ENCODE data around the gene NKG7. TPM values are rescaled to one million over a fixed set of nuclear protein-coding genes. Genes with fewer than 3 reads are reported as not detected.

The NKG7 gene
- total and polyA plus RNA-seq, 2 experiments from 2014 or later: not detected

DNA sequence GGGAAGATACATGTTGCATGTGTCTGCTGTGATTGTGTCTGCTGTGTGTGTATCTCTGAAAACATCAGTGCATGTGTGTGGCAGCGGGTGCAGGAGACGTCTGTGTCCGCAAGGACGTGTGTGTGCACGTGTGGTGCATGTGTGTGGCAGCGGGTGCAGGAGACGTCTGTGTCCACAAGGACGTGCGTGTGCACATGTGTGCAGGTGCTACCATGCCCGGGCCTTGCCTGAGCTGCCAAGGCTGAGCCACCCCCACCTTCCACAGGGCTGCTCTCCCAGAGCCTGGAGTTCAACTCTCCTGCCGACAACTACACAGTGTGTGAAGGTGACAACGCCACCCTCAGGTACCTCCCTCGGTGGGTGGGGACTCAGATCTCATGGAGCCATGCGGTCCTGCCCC is 50.7 kb downstream of the NKG7 start:
- peaks cover 2% of the 10 kb centered on the region; the same call in 1 of the 2 replicates for H4K20me1 ChIP-seq (replicated peaks; ENCODE audit: insufficient read depth)
- no peaks in the 10 kb centered on the region for H3K9me2 ChIP-seq (ENCODE audit: insufficient read depth)
- peaks cover 13% of the 10 kb centered on the region for H3K27me3 Mint-ChIP-seq (ENCODE audit: insufficient read depth, low read depth, poor library complexity)
- no peak for ATAC-seq
- no peak overlapping the region for H3K4me2 ChIP-seq
- H3K4me3 Mint-ChIP-seq: no peak overlapping the region
- H3K79me2 ChIP-seq (replicated peaks; ENCODE audit: insufficient read depth): no peaks in the 10 kb centered on the region
- H2AFZ ChIP-seq: no peak overlapping the region
- no peaks in the 10 kb centered on the region for H3F3A ChIP-seq (replicated peaks; ENCODE audit: low read depth)
- no peak overlapping the region for H3K4me3 ChIP-seq
- no peak overlapping the region for H3K27ac ChIP-seq (ENCODE audit: low read depth)
- TF ChIP-seq ZNF114 (CRISPR knock-in tag; IDR thresholded peaks at IDR 0.05) (no peak), STAT1 (IDR thresholded peaks at IDR 0.05; ENCODE audit: unreplicated experiment) (no peak), POLR2AphosphoS5 (IDR thresholded peaks at IDR 0.05; ENCODE audit: low read depth) (no peak), CREB1 (CRISPR knock-in tag; IDR thresholded peaks at IDR 0.05; ENCODE audit: low read depth) (no peak), JUNB (IDR thresholded peaks at IDR 0.05; ENCODE audit: unreplicated experiment) (no peak), ZNF331 (CRISPR knock-in tag; IDR thresholded peaks at IDR 0.05; ENCODE audit: low read depth) (no peak), NANOG (IDR thresholded peaks at IDR 0.05; ENCODE audit: borderline replicate concordance) (no peak), EZH2phosphoT487 (IDR thresholded peaks at IDR 0.05; ENCODE audit: unreplicated experiment) (no peak), EZH2 (IDR thresholded peaks at IDR 0.05; ENCODE audit: low read depth, unreplicated experiment) (no peak)
- TF ChIP-seq, protein P1, sequence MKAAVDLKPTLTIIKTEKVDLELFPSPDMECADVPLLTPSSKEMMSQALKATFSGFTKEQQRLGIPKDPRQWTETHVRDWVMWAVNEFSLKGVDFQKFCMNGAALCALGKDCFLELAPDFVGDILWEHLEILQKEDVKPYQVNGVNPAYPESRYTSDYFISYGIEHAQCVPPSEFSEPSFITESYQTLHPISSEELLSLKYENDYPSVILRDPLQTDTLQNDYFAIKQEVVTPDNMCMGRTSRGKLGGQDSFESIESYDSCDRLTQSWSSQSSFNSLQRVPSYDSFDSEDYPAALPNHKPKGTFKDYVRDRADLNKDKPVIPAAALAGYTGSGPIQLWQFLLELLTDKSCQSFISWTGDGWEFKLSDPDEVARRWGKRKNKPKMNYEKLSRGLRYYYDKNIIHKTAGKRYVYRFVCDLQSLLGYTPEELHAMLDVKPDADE (IDR thresholded peaks at IDR 0.05): no peak
- TF ChIP-seq, protein P2, sequence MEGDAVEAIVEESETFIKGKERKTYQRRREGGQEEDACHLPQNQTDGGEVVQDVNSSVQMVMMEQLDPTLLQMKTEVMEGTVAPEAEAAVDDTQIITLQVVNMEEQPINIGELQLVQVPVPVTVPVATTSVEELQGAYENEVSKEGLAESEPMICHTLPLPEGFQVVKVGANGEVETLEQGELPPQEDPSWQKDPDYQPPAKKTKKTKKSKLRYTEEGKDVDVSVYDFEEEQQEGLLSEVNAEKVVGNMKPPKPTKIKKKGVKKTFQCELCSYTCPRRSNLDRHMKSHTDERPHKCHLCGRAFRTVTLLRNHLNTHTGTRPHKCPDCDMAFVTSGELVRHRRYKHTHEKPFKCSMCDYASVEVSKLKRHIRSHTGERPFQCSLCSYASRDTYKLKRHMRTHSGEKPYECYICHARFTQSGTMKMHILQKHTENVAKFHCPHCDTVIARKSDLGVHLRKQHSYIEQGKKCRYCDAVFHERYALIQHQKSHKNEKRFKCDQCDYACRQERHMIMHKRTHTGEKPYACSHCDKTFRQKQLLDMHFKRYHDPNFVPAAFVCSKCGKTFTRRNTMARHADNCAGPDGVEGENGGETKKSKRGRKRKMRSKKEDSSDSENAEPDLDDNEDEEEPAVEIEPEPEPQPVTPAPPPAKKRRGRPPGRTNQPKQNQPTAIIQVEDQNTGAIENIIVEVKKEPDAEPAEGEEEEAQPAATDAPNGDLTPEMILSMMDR (conservative IDR thresholded peaks at IDR 0.05; ENCODE audit: low read depth in 2 of 2): no peak
- TF ChIP-seq, protein P3, sequence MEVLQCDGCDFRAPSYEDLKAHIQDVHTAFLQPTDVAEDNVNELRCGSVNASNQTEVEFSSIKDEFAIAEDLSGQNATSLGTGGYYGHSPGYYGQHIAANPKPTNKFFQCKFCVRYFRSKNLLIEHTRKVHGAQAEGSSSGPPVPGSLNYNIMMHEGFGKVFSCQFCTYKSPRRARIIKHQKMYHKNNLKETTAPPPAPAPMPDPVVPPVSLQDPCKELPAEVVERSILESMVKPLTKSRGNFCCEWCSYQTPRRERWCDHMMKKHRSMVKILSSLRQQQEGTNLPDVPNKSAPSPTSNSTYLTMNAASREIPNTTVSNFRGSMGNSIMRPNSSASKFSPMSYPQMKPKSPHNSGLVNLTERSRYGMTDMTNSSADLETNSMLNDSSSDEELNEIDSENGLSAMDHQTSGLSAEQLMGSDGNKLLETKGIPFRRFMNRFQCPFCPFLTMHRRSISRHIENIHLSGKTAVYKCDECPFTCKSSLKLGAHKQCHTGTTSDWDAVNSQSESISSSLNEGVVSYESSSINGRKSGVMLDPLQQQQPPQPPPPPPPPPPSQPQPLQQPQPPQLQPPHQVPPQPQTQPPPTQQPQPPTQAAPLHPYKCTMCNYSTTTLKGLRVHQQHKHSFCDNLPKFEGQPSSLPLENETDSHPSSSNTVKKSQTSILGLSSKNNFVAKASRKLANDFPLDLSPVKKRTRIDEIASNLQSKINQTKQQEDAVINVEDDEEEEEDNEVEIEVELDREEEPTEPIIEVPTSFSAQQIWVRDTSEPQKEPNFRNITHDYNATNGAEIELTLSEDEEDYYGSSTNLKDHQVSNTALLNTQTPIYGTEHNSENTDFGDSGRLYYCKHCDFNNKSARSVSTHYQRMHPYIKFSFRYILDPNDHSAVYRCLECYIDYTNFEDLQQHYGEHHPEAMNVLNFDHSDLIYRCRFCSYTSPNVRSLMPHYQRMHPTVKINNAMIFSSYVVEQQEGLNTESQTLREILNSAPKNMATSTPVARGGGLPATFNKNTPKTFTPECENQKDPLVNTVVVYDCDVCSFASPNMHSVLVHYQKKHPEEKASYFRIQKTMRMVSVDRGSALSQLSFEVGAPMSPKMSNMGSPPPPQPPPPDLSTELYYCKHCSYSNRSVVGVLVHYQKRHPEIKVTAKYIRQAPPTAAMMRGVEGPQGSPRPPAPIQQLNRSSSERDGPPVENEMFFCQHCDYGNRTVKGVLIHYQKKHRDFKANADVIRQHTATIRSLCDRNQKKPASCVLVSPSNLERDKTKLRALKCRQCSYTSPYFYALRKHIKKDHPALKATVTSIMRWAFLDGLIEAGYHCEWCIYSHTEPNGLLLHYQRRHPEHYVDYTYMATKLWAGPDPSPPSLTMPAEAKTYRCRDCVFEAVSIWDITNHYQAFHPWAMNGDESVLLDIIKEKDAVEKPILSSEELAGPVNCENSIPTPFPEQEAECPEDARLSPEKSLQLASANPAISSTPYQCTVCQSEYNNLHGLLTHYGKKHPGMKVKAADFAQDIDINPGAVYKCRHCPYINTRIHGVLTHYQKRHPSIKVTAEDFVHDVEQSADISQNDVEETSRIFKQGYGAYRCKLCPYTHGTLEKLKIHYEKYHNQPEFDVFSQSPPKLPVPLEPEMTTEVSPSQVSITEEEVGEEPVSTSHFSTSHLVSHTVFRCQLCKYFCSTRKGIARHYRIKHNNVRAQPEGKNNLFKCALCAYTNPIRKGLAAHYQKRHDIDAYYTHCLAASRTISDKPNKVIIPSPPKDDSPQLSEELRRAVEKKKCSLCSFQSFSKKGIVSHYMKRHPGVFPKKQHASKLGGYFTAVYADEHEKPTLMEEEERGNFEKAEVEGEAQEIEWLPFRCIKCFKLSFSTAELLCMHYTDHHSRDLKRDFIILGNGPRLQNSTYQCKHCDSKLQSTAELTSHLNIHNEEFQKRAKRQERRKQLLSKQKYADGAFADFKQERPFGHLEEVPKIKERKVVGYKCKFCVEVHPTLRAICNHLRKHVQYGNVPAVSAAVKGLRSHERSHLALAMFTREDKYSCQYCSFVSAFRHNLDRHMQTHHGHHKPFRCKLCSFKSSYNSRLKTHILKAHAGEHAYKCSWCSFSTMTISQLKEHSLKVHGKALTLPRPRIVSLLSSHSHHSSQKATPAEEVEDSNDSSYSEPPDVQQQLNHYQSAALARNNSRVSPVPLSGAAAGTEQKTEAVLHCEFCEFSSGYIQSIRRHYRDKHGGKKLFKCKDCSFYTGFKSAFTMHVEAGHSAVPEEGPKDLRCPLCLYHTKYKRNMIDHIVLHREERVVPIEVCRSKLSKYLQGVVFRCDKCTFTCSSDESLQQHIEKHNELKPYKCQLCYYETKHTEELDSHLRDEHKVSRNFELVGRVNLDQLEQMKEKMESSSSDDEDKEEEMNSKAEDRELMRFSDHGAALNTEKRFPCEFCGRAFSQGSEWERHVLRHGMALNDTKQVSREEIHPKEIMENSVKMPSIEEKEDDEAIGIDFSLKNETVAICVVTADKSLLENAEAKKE (CRISPR knock-in tag; IDR thresholded peaks at IDR 0.05): no peak
- TF ChIP-seq, protein P4, sequence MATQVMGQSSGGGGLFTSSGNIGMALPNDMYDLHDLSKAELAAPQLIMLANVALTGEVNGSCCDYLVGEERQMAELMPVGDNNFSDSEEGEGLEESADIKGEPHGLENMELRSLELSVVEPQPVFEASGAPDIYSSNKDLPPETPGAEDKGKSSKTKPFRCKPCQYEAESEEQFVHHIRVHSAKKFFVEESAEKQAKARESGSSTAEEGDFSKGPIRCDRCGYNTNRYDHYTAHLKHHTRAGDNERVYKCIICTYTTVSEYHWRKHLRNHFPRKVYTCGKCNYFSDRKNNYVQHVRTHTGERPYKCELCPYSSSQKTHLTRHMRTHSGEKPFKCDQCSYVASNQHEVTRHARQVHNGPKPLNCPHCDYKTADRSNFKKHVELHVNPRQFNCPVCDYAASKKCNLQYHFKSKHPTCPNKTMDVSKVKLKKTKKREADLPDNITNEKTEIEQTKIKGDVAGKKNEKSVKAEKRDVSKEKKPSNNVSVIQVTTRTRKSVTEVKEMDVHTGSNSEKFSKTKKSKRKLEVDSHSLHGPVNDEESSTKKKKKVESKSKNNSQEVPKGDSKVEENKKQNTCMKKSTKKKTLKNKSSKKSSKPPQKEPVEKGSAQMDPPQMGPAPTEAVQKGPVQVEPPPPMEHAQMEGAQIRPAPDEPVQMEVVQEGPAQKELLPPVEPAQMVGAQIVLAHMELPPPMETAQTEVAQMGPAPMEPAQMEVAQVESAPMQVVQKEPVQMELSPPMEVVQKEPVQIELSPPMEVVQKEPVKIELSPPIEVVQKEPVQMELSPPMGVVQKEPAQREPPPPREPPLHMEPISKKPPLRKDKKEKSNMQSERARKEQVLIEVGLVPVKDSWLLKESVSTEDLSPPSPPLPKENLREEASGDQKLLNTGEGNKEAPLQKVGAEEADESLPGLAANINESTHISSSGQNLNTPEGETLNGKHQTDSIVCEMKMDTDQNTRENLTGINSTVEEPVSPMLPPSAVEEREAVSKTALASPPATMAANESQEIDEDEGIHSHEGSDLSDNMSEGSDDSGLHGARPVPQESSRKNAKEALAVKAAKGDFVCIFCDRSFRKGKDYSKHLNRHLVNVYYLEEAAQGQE (IDR thresholded peaks at IDR 0.05; ENCODE audit: unreplicated experiment): no peak
- H3K4me1 Mint-ChIP-seq: peaks cover 6% of the 10 kb centered on the region
- no peaks in the 10 kb centered on the region; the same call in 1 of the 2 replicates for H3K4me1 ChIP-seq (ENCODE audit: insufficient read depth)
- no peak overlapping the region for H3K27ac Mint-ChIP-seq
- H3K36me3 ChIP-seq (ENCODE audit: insufficient read depth): no peaks in the 10 kb centered on the region
- H3K27me3 ChIP-seq (ENCODE audit: insufficient read depth): peaks cover 11% of the 10 kb centered on the region; the same call in 1 of the 2 replicates
- peaks cover 5% of the 10 kb centered on the region; the same call in 2 of the 3 replicates for H3K36me3 Mint-ChIP-seq (ENCODE audit: low read depth)
- DNase-seq (ENCODE audit: low spot score): no peak
- no peaks in the 10 kb centered on the region; the same call in 2 of the 3 replicates for H3K9me3 Mint-ChIP-seq
